Stomach (tissue), 9 donors: ENCODE measurements around the gene ST7L. TPM values are rescaled to one million over a fixed set of nuclear protein-coding genes. Genes with fewer than 3 reads are reported as not detected.
A peak's percentile ranks its signal among the peaks of the same experiment; 100 is the strongest.

Experiments
- DNase-seq, 2 donors: peaks; one replicate each; pipeline versions ENCODE4 v3.0.0 to v3.0.0-alpha.2; 2013 to 2019
- H3K27ac ChIP-seq, 5 donors: fragments of 200-600 bp in 4 of 5; sonication (generic) in 4 of 5; one replicate each; pipeline ENCODE4 v1.5.1; 2013 to 2019; ENCODE audit warnings: mild to moderate bottlenecking in 1 of 5, moderate library complexity in 1 of 5
- H3K27me3 ChIP-seq, 3 donors: fragments of 200-600 bp; sonication (generic); one replicate each; pipeline ENCODE4 v1.5.1; 2017 to 2019; ENCODE audit warnings: mixed run types in 1 of 3
- H3K36me3 ChIP-seq, 4 donors: fragments of 200-600 bp; sonication (generic); 1 replicate in 3 of 4; 2 replicates in 1 of 4; pipeline ENCODE4 v1.5.1; 2016 to 2019
- H3K4me1 ChIP-seq, 4 donors: fragments of 200-600 bp; sonication (generic); one replicate each; pipeline ENCODE4 v1.5.1; 2016 to 2019
- H3K4me3 ChIP-seq, 4 donors: fragments of 200-600 bp; sonication (generic) in 3 of 4; one replicate each; pipeline ENCODE4 v1.5.1; 2016 to 2019; ENCODE audit warnings: mild to moderate bottlenecking in 1 of 4
- H3K9me3 ChIP-seq, 4 donors: fragments of 200-600 bp; sonication (generic); one replicate each; pipeline ENCODE4 v1.5.1; 2016 to 2019
- EP300 ChIP-seq: sonication (generic); formaldehyde crosslinking; IDR thresholded peaks from one replicate; pipeline ENCODE4 v1.6.1; 2017; ENCODE audit warnings: antibody characterized with exemption
- POLR2A ChIP-seq, 4 donors: fragments of 450-650 bp; IDR thresholded peaks; one replicate each; pipeline ENCODE4 v1.6.1; 2016; ENCODE audit warnings: antibody characterized with exemption in 4 of 4, control low read depth in 2 of 4, mild to moderate bottlenecking in 1 of 4, moderate library complexity in 1 of 4
- POLR2AphosphoS5 ChIP-seq, 3 donors: sonication (generic); formaldehyde crosslinking; IDR thresholded peaks; one replicate each; pipeline ENCODE4 v1.6.1; 2016; ENCODE audit warnings: antibody characterized with exemption in 3 of 3
- WGBS, 5 donors: extraction: QIAGEN DNeasy Blood & Tissue Kit in 3 of 5; methylation state at CpG; one replicate each; pipeline versions ENCODE4 v1.1.5 to v1.1.7; 2013 to 2018; 5-methylcytosine and 5-hydroxymethylcytosine counted together
- intact Hi-C: fragments of 100-400 bp; cut with DNase I; formaldehyde crosslinking; loops from one replicate; pipeline ENCODE4 v1.15.1; 2023; ENCODE audit warnings: low total_unique reads
- polyA plus RNA-seq, 3 donors: library from polyadenylated mRNA; stranded (reverse); fragments of 200-250 nt; gene quantifications; one replicate each; pipeline ENCODE4 v1.2.3, GENCODE V29; 2013
- total RNA-seq, 5 donors: library from RNA; depleted of rRNA; stranded (reverse); fragments of >200 nt; gene quantifications; one replicate each; pipeline versions ENCODE4 v1.1.0 to v1.2.3, GENCODE V29; 2014 to 2016
- TF ChIP-seq, protein P1 (sequence below), 7 experiments: fragments of 450-650 bp in 4 of 7; fragments of 200-600 bp in 3 of 7; sonication (generic) in 3 of 7; IDR thresholded peaks; one replicate each; pipeline ENCODE4 v1.5.1; 2016 to 2019; ENCODE audit warnings: antibody characterized with exemption in 7 of 7, control low read depth in 2 of 7, mild to moderate bottlenecking in 1 of 7
- donor health status: healthy with polysubstance abuse.
- donor health status: Bipolar disorder and iron deficiency.
- donor health status: healthy.

ST7L gene
- total and polyA plus RNA-seq, 8 donors = 3.5 to 85.7 (median 11.3) TPM

DNA sequence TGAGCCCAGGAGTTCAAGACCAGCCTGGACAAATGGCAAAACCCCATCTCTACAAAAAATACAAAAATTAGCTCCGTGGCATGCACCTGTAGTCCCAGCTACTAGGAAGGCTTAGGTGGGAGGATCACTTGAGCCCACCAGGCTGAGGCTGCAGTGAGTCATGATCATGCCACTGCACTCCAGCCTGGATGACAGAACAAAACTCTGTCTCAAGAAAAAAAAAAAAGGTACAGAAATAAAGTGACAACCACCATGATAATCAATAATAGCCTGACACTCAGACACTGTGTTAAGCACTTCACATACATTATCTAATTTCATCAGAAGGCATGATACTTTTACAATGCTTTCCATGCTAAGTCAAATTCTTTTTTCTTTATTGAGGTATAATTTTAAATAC is 53.1 kb downstream of the ST7L start:
- DNase-seq = no peak
- no peak overlapping the region for H3K4me3 ChIP-seq
- H3K27me3 ChIP-seq = no peaks in the 10 kb centered on the region
- H3K36me3 ChIP-seq = peaks cover 0 to 36% (median 23%) of the 10 kb centered on the region in 4 donors
- TF ChIP-seq POLR2AphosphoS5 (IDR thresholded peaks at IDR 0.05) = no peak
- TF ChIP-seq EP300 = no peak
- TF ChIP-seq, protein P1, sequence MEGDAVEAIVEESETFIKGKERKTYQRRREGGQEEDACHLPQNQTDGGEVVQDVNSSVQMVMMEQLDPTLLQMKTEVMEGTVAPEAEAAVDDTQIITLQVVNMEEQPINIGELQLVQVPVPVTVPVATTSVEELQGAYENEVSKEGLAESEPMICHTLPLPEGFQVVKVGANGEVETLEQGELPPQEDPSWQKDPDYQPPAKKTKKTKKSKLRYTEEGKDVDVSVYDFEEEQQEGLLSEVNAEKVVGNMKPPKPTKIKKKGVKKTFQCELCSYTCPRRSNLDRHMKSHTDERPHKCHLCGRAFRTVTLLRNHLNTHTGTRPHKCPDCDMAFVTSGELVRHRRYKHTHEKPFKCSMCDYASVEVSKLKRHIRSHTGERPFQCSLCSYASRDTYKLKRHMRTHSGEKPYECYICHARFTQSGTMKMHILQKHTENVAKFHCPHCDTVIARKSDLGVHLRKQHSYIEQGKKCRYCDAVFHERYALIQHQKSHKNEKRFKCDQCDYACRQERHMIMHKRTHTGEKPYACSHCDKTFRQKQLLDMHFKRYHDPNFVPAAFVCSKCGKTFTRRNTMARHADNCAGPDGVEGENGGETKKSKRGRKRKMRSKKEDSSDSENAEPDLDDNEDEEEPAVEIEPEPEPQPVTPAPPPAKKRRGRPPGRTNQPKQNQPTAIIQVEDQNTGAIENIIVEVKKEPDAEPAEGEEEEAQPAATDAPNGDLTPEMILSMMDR (IDR thresholded peaks at IDR 0.05) = no peak
- no peak overlapping the region for H3K27ac ChIP-seq
- no peaks in the 10 kb centered on the region for H3K9me3 ChIP-seq
- intact Hi-C loops = no loop called here
- H3K4me1 ChIP-seq = no peaks in the 10 kb centered on the region
- 86 to 100% (median 96%) methylated on average over 1 of the region's 1 CpG for WGBS, 5 donors

DNA sequence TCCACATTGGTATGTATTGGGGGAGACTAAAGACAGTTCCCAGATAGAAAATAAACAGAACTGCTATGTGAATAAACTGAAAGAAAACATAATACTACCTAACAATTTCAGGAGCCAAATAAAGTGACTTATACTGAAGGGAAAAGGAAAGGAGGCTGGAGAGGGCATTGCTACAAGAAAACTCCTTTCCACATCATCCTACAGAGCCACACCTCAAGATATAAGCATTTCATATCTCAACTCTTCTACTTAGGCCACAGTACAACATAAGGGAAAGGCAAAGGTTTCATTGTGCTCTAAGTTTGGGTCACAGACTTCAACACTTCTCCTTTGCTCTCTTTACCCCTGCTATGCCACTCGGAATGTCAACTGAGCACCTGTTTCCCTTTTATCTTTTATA is 54.9 kb downstream of the ST7L start:
- H3K36me3 ChIP-seq = peaks cover 0 to 29% (median 25%) of the 10 kb centered on the region in 4 donors
- no peaks in the 10 kb centered on the region for H3K4me1 ChIP-seq
- H3K27ac ChIP-seq = no peak overlapping the region
- peak in 1 of 2 donors; percentile 7 for DNase-seq
- no peak overlapping the region for H3K4me3 ChIP-seq
- no peaks in the 10 kb centered on the region for H3K9me3 ChIP-seq
- no peaks in the 10 kb centered on the region for H3K27me3 ChIP-seq
- 58 to 88% (median 75%) methylated on average over 1 of the region's 1 CpG for WGBS, 5 donors
- intact Hi-C loops = no loop called here
- TF ChIP-seq EP300 (no peak), POLR2A (IDR thresholded peaks at IDR 0.05) (no peak), POLR2AphosphoS5 (IDR thresholded peaks at IDR 0.05) (no peak)
- TF ChIP-seq, protein P1 (IDR thresholded peaks at IDR 0.05) = no peak

DNA sequence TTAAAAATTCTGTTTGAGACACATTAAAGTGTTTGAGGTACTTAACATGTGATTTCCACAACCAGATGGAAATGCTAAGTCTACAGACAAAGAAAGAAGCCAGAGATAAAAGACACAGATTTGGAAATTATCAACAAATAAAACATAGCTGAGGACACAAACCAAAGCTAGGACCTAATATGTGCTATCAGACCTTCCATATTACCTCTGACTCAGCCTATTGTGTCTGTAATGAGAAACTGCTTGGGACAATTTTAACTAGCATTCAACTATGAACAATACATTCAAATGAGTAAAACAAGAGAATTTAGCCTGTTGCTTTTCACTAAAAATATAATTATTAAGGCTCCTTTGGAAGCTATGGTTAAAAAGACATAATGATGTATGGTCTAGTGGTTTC is 55.6 kb downstream of the ST7L start:
- intact Hi-C loops = no loop called here
- H3K27me3 ChIP-seq = no peaks in the 10 kb centered on the region
- TF ChIP-seq EP300 (no peak), POLR2AphosphoS5 (IDR thresholded peaks at IDR 0.05) (no peak), POLR2A (IDR thresholded peaks at IDR 0.05) (no peak)
- TF ChIP-seq, protein P1 (IDR thresholded peaks at IDR 0.05) = no peak
- H3K27ac ChIP-seq = no peak overlapping the region
- H3K4me1 ChIP-seq = no peaks in the 10 kb centered on the region
- no peak overlapping the region for H3K4me3 ChIP-seq
- H3K9me3 ChIP-seq = no peaks in the 10 kb centered on the region
- peaks cover 0 to 30% (median 24%) of the 10 kb centered on the region in 4 donors for H3K36me3 ChIP-seq
- no peak for DNase-seq

DNA sequence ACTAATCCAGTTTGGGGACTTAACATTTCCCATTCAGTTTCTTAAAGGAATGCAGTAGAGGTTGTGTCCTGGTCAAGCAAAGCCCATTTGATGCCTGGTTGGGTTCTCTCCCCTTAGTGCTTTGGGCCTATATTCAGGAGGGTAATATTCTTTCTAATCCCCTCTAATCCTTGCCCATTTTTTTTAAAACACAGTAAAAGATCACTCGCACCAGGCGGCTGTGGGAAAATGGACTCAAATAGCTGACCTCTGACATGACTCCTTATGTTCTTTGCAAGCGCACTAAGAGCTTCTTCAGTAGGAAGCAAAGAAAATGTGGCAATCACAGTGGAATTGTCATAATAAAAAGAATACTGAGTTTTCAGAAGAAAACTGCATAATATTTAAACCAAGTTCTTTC is 60.3 kb downstream of the ST7L start:
- no peak for DNase-seq
- Histone ChIP-seq H3K9me3 (no peaks in the 10 kb centered on the region), H3K4me1 (no peaks in the 10 kb centered on the region), H3K27ac (no peak overlapping the region), H3K4me3 (no peak overlapping the region), H3K36me3 (peaks cover 3 to 45% (median 28%) of the 10 kb centered on the region in 4 donors), H3K27me3 (no peaks in the 10 kb centered on the region)
- intact Hi-C loops = no loop called here
- 90 to 99% (median 96%) methylated on average over 3 of the region's 3 CpGs for WGBS, 5 donors
- TF ChIP-seq, protein P1 (IDR thresholded peaks at IDR 0.05) = no peak
- TF ChIP-seq POLR2A (IDR thresholded peaks at IDR 0.05) (no peak), POLR2AphosphoS5 (IDR thresholded peaks at IDR 0.05) (no peak), EP300 (no peak)
